ENCODE measurements around the gene HYAL3.

Gene HYAL3

GRCh38 chr3:50293079-50293801 is 6.0 kb downstream of the HYAL3 start:
- TF ChIP-seq CTCF (IDR thresholded peaks at IDR 0.05; ENCODE audit: insufficient read depth, low read length, poor library complexity, severe bottlenecking) (no peak), EZH2phosphoT487 (conservative IDR thresholded peaks at IDR 0.05; ENCODE audit: low read length) (no peak)
- Histone ChIP-seq H3K27me3 (ENCODE audit: low read length) (no peaks in the 10 kb centered on the region), H3K4me2 (ENCODE audit: low read depth, low read length, poor library complexity, severe bottlenecking) (peak overlapping the region; percentile 85), H3K79me2 (ENCODE audit: insufficient read depth, low read length) (peaks cover 22% of the 10 kb centered on the region), H3K9me3 (ENCODE audit: insufficient read depth, low read length) (no peaks in the 10 kb centered on the region), H3K36me3 (ENCODE audit: low read length) (no peaks in the 10 kb centered on the region), H2AFZ (ENCODE audit: low read depth, low read length, severe bottlenecking) (no peak overlapping the region), H3K27ac (ENCODE audit: low read depth, low read length) (peak overlapping the region; percentile 46), H3K9ac (ENCODE audit: low read length) (peak overlapping the region; percentile 96), H4K20me1 (ENCODE audit: low read depth, low read length) (no peaks in the 10 kb centered on the region), H3K4me3 (ENCODE audit: insufficient read depth, low read length, poor library complexity, severe bottlenecking) (peak overlapping the region; percentile 46), H3F3A (ENCODE audit: insufficient read depth) (no peaks in the 10 kb centered on the region), H3K9me2 (replicated peaks; ENCODE audit: insufficient read depth, low read length) (no peaks in the 10 kb centered on the region)

- Histone ChIP-seq H3K9me2 (replicated peaks; ENCODE audit: insufficient read depth, low read length) (no peaks in the 10 kb centered on the region), H3K9ac (ENCODE audit: low read length) (peak within 1 kb of the TSS; percentile 96), H3K4me2 (ENCODE audit: low read depth, low read length, poor library complexity, severe bottlenecking) (peak within 1 kb of the TSS; percentile 85), H3K4me3 (ENCODE audit: insufficient read depth, low read length, poor library complexity, severe bottlenecking) (peak within 1 kb of the TSS; percentile 95), H3K36me3 (ENCODE audit: low read length) (no peaks in the 10 kb centered on the region), H3F3A (ENCODE audit: insufficient read depth) (no peaks in the 10 kb centered on the region), H3K27me3 (ENCODE audit: low read length) (no peaks in the 10 kb centered on the region), H3K9me3 (ENCODE audit: insufficient read depth, low read length) (no peaks in the 10 kb centered on the region), H3K79me2 (ENCODE audit: insufficient read depth, low read length) (peaks cover 22% of the 10 kb centered on the region), H4K20me1 (ENCODE audit: low read depth, low read length) (no peaks in the 10 kb centered on the region), H3K27ac (ENCODE audit: low read depth, low read length) (peak within 1 kb of the TSS; percentile 46), H2AFZ (ENCODE audit: low read depth, low read length, severe bottlenecking) (no peak within 1 kb of the TSS)
- TF ChIP-seq EZH2phosphoT487 (conservative IDR thresholded peaks at IDR 0.05; ENCODE audit: low read length) (no peak), CTCF (IDR thresholded peaks at IDR 0.05; ENCODE audit: insufficient read depth, low read length, poor library complexity, severe bottlenecking) (no peak)
These were observed 6.8 kb downstream of the HYAL3 start, which contains the start of gene IFRD2 for GRCh38 chr3:50292159-50293078. IFRD2 (minus strand) TSS chr3:50292429; CDS start chr3:50292274, 155 bp downstream.

GRCh38 chr3:50290161-50290641 is 9.0 kb downstream of the HYAL3 start:
- no peaks in the 10 kb centered on the region for H3F3A ChIP-seq (ENCODE audit: insufficient read depth)
- H3K9me2 ChIP-seq (replicated peaks; ENCODE audit: insufficient read depth, low read length) = no peaks in the 10 kb centered on the region
- no peaks in the 10 kb centered on the region for H3K27me3 ChIP-seq (ENCODE audit: low read length)
- no peaks in the 10 kb centered on the region for H3K9me3 ChIP-seq (ENCODE audit: insufficient read depth, low read length)
- H4K20me1 ChIP-seq (ENCODE audit: low read depth, low read length) = no peaks in the 10 kb centered on the region
- H2AFZ ChIP-seq (ENCODE audit: low read depth, low read length, severe bottlenecking) = no peak overlapping the region
- no peak overlapping the region for H3K27ac ChIP-seq (ENCODE audit: low read depth, low read length)
- no peak overlapping the region for H3K9ac ChIP-seq (ENCODE audit: low read length)
- H3K4me2 ChIP-seq (ENCODE audit: low read depth, low read length, poor library complexity, severe bottlenecking) = no peak overlapping the region
- peaks cover 22% of the 10 kb centered on the region for H3K79me2 ChIP-seq (ENCODE audit: insufficient read depth, low read length)
- TF ChIP-seq EZH2phosphoT487 (conservative IDR thresholded peaks at IDR 0.05; ENCODE audit: low read length) (no peak), CTCF (IDR thresholded peaks at IDR 0.05; ENCODE audit: insufficient read depth, low read length, poor library complexity, severe bottlenecking) (no peak)
- no peak overlapping the region for H3K4me3 ChIP-seq (ENCODE audit: insufficient read depth, low read length, poor library complexity, severe bottlenecking)
- H3K36me3 ChIP-seq (ENCODE audit: low read length) = no peaks in the 10 kb centered on the region; the same call in 1 of the 2 replicates
